HepG2 (cell line): ENCODE results near the gene VAMP8. TPM values are rescaled to one million over a fixed set of nuclear protein-coding genes. Genes with fewer than 3 reads are reported as not detected.

ENCODE experiments used
- FLYWCH1 ChIP-seq: sonication (generic); formaldehyde crosslinking; IDR thresholded peaks from 2 replicates; pipeline ENCODE4 v1.8.1; 2023; ENCODE audit warnings: mild to moderate bottlenecking, missing genetic modification reagents
- HMGXB4 ChIP-seq, 2 experiments: sonication (generic) in 1 of 2; formaldehyde crosslinking in 1 of 2; IDR thresholded peaks; 2 replicates each; pipeline versions ENCODE4 v1.4.0 to v1.6.1; 2018 to 2020; ENCODE audit warnings: missing genetic modification reagents in 2 of 2, borderline replicate concordance in 1 of 2, low read depth in 1 of 2, mild to moderate bottlenecking in 1 of 2, missing biosample characterization in 1 of 2
- HNF4G ChIP-seq, 2 experiments: sonication (generic) in 1 of 2; formaldehyde crosslinking in 1 of 2; IDR thresholded peaks; 2 replicates each; pipeline versions ENCODE4 v1.4.0 to v1.6.1; 2011 to 2020; ENCODE audit warnings: borderline replicate concordance in 2 of 2, low read depth in 2 of 2, mild to moderate bottlenecking in 2 of 2, low read length in 1 of 2, missing genetic modification reagents in 1 of 2, moderate library complexity in 1 of 2
- JUND ChIP-seq: sonication (generic); formaldehyde crosslinking; IDR thresholded peaks from 2 replicates; pipeline ENCODE4 v1.8.0; 2022; ENCODE audit warnings: mild to moderate bottlenecking, missing genetic modification reagents
- MAFF ChIP-seq: IDR thresholded peaks from 2 replicates; pipeline ENCODE4 v1.6.1; 2011; ENCODE audit warnings: low read depth, low read length, improper control_type of control experiment
- MEF2D ChIP-seq: sonication (generic); formaldehyde crosslinking; IDR thresholded peaks from 2 replicates; pipeline ENCODE4 v1.5.1; 2020; ENCODE audit warnings: mild to moderate bottlenecking, missing genetic modification reagents
- POLR2AphosphoS2 ChIP-seq: IDR thresholded peaks from 2 replicates; pipeline ENCODE4 v1.6.1; 2011; ENCODE audit warnings: low read depth, low read length, improper control_type of control experiment
- SNAI1 ChIP-seq: sonication (generic); formaldehyde crosslinking; IDR thresholded peaks from 2 replicates; pipeline ENCODE4 v1.5.0; 2020; ENCODE audit warnings: mild to moderate bottlenecking, missing genetic modification reagents, borderline replicate concordance
- SP140L ChIP-seq: sonication (generic); formaldehyde crosslinking; IDR thresholded peaks from 2 replicates; pipeline ENCODE4 v1.4.0; 2020; ENCODE audit warnings: missing genetic modification reagents, borderline replicate concordance
- SYNCRIP ChIP-seq: fragments of 200-400 bp; formaldehyde crosslinking; IDR thresholded peaks from 2 replicates; pipeline ENCODE4 v1.6.1; 2018; ENCODE audit warnings: mild to moderate bottlenecking, low read depth, low read length; ENCODE audit not compliant: insufficient read depth
- TBL1XR1 ChIP-seq: fragments of 150-350 bp; IDR thresholded peaks from 2 replicates; pipeline ENCODE4 v1.6.1; 2014; ENCODE audit warnings: borderline replicate concordance, low read length; ENCODE audit not compliant: partially characterized antibody
- TEF ChIP-seq: sonication (generic); formaldehyde crosslinking; IDR thresholded peaks from 2 replicates; pipeline ENCODE4 v1.5.0; 2020; ENCODE audit warnings: missing genetic modification reagents
- ZBTB26 ChIP-seq: IDR thresholded peaks from 2 replicates; pipeline ENCODE4 v1.6.1; 2016; ENCODE audit warnings: missing compliant biosample characterization, missing genetic modification reagents, borderline replicate concordance
- ZBTB33 ChIP-seq: sonication (generic); formaldehyde crosslinking; IDR thresholded peaks from 2 replicates; pipeline ENCODE4 v1.4.0; 2020; ENCODE audit warnings: missing genetic modification reagents
- ZBTB38 ChIP-seq: sonication (generic); formaldehyde crosslinking; IDR thresholded peaks from 2 replicates; pipeline ENCODE4 v1.5.1; 2020; ENCODE audit warnings: mild to moderate bottlenecking, missing genetic modification reagents
- ZBTB42 ChIP-seq: sonication (generic); formaldehyde crosslinking; IDR thresholded peaks from 2 replicates; pipeline ENCODE4 v1.5.0; 2020; ENCODE audit warnings: mild to moderate bottlenecking, missing genetic modification reagents
- ZKSCAN5 ChIP-seq: sonication (generic); formaldehyde crosslinking; IDR thresholded peaks from 2 replicates; pipeline ENCODE4 v1.5.1; 2020; ENCODE audit warnings: mild to moderate bottlenecking, missing genetic modification reagents
- ZNF577 ChIP-seq: sonication (generic); formaldehyde crosslinking; IDR thresholded peaks from 2 replicates; pipeline ENCODE4 v1.4.0; 2020; ENCODE audit warnings: mild to moderate bottlenecking, low read depth, missing genetic modification reagents, borderline replicate concordance
- ZNF749 ChIP-seq: sonication (generic); formaldehyde crosslinking; IDR thresholded peaks from 2 replicates; pipeline ENCODE4 v1.8.0; 2022; ENCODE audit warnings: mild to moderate bottlenecking, missing genetic modification reagents, moderate library complexity, borderline replicate concordance
- ZNF775 ChIP-seq: sonication (generic); formaldehyde crosslinking; IDR thresholded peaks from 2 replicates; pipeline ENCODE4 v1.4.0; 2020; ENCODE audit warnings: missing genetic modification reagents, mild to moderate bottlenecking, moderate library complexity, borderline replicate concordance
- polyA plus RNA-seq, 8 experiments: library from polyadenylated mRNA; depleted of rRNA in 3 of 8; stranded (reverse) in 7 of 8; unstranded in 1 of 8; fragments of >200 nt; fragmentation: Illumina TruSeq in 4 of 8; extraction: Trizol in 4 of 8; gene quantifications; 2 replicates each; pipeline versions ENCODE4 v1.2.1 to v1.2.3, GENCODE V29; 2011 to 2016; ENCODE audit warnings: low read depth in 4 of 8, missing spikeins in 1 of 8, mixed read lengths in 1 of 8; ENCODE audit not compliant: insufficient read depth in 1 of 8
- total RNA-seq, 5 experiments: library from RNA; depleted of rRNA; stranded (reverse); fragments of >200 nt; fragmentation: Illumina TruSeq; extraction: Trizol; gene quantifications; 2 replicates each; pipeline ENCODE4 v1.2.3, GENCODE V29; 2016; ENCODE audit warnings: low read depth in 1 of 5

VAMP8 gene
- total and polyA plus RNA-seq, 2 of the 13 experiments (the other 11 are each of a cell fraction or from before 2014, with no cell fraction given) = 83.3 to 157 TPM

GRCh38 chr2:85584354-85584856 lies 7.0 kb downstream of the VAMP8 start, which contains the start of gene VAMP5 (continued):
- TF ChIP-seq ZNF775 (CRISPR knock-in tag) (no peak), ZBTB42 (CRISPR knock-in tag) (peak; percentile 28; the same call in 1 of the 2 replicates), ZNF577 (CRISPR knock-in tag) (no peak), SP140L (CRISPR knock-in tag) (peak; percentile 76; the same call in 1 of the 2 replicates), SNAI1 (CRISPR knock-in tag) (no peak), SYNCRIP (no peak), POLR2AphosphoS2 (no peak), ZBTB33 (CRISPR knock-in tag) (no peak), TBL1XR1 (no peak), HMGXB4 (CRISPR knock-in tag; IDR thresholded peaks at IDR 0.05; ENCODE audit: borderline replicate concordance in 1 of 2, low read depth in 1 of 2) (peak in 1 of 2 experiments; percentile 24; a peak in 3 of 4 replicates), ZBTB26 (CRISPR knock-in tag) (peak; percentile 87; the same call in 1 of the 2 replicates), JUND (CRISPR knock-in tag) (0 out of 2 replicates have a peak, but pooled peaks have one; percentile 39), MEF2D (CRISPR knock-in tag) (no peak; the same call in 1 of the 2 replicates), MAFF (no peak), ZBTB38 (CRISPR knock-in tag) (peak; percentile 76), ZNF749 (peak; percentile 45), TEF (CRISPR knock-in tag) (no peak; the same call in 1 of the 2 replicates), ZKSCAN5 (CRISPR knock-in tag) (peak; percentile 52; the same call in 1 of the 2 replicates), HNF4G (IDR thresholded peaks at IDR 0.05; ENCODE audit: borderline replicate concordance, low read depth, low read length) (peak; percentile 99), HNF4G (CRISPR knock-in tag; IDR thresholded peaks at IDR 0.05; ENCODE audit: borderline replicate concordance, low read depth) (peak; percentile 97), FLYWCH1 (CRISPR knock-in tag) (no peak)
